Measurements from ENCODE around the gene MYF5.

The MYF5 gene

DNA sequence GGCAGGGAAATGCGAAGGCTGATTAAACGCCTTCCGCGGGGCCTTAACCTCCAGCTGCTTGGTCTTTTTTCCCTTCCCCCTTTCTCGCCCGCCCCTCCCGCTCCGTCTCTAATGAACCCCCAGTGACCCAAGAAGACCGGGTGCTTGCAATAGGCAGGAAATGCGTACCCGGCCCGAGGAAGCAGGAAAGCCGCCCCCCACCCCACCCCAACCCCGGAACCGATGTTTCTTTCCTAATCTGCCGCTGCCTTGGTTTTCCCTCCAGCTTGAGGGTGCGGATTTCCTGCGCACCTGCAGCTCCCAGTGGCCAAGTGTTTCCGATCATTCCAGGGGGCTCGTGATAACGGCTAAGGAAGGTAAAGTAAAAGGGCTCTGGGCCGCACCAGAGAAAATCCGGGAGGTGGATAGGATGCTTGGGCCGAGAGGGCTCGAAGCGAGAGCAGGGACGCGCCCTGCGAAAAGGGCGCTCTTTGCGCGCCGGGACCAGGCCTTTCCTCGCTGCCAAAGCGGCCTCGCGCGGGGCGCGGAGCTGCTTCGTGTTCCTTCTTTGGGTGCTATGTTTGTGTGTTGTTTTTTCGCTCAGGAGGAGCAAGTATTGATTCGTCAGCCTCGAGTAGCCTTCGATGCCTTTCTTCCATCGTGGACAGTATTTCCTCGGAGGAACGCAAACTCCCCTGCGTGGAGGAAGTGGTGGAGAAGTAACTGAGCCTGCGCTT, 8.3 kb upstream of the MYF5 start:
- DNase-seq = no peak

- no peak for DNase-seq
Measured at GRCh38 chr12:80708975-80709328, 7.8 kb upstream of the MYF5 start.

DNA sequence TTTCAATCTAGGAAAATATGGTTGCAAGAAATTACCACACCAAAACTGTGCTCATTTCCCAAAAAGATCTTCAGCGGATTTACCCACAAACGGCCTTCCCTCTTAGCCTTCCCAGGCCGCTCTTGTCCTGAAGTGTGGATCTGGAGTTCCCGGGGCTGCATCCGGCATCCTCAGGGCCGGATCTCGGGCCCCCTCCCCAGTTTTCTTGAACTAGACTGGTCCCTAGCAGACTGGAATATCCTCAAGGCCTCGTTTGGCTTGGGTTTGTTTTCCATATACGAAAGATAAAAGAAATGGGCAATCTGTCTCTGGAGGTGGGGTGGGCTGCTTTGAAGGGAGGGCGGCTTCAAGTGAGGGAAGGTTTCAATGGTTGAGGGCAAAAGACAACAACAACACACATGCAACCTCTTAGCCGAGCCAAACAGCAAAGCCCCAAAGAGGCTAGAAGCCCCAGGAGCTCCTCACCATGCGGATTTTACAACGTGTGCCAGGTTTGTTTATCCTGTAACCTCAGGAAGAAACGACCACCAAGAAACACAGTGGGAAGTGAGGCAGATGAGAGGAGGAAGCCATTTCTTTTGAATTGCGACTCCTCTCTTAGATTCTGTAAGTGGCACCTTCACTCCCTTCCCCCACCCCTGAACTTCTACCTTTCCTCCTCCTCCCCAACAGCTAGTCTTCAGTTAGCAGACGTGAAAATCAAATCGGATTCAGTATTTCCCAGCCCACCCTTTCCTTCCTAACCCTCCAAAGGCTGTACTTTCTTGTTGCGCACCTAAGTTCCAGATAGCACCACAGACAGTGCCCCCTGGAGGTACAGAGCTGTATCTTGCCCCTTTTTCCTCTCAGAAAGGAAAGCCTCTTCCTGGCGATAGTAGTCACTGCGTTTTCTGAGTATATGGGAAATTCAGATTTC, 6.6 kb upstream of the MYF5 start:
- no peak for DNase-seq

DNA sequence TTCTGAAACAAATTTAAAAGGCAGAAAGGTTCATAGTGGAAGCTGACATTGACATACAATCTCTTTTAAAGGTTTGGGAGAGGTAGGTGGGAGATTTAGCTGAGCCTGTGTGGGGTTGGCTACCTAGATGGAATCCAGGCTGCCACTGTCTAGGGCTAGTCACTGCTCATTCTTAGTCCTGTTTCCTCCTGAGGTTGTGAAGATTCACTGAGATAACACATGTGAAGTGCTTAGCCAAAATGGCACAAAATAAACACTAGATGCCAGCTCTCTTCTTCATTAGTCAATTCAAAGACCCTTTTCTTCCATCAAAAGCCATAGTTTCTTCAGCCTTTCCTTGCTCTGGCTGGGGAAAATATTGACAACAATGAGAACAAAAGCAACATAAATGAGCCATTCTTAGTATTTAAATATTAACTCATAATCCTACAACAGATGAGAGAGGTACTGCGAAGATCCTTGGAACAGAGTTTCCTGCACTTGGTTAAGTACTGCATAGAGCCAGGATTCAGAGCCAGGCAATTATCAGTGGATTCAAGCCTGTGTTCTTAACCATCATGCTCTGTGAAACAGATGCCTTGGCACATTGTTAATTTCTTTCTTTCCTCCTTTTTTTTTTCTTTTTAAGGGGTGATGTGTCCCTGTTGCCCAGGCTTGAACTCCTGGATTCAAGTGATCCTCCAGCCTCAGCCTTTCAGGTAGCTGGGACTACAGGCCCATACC, 5.8 kb upstream of the MYF5 start:
- DNase-seq = no peak

DNA sequence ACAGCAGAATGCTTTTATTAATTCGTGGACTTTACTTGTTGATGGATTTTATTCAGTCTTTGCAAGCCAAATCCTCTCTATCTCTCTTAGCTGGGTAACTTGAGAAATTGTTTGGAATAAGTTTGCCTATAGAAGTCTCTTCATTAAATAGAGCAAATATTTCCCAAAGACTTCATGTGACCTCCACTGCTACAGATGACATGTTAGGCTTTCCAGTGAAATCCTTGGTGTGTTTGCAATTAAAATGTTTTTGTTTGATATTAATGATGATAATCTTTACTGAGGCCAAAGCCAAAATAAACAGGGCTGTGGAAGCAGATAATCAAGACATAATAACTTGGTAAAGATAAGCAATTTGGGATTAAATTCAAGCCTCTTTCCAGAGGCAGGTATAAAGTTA, 4.8 kb upstream of the MYF5 start:
- no peak for DNase-seq

DNA sequence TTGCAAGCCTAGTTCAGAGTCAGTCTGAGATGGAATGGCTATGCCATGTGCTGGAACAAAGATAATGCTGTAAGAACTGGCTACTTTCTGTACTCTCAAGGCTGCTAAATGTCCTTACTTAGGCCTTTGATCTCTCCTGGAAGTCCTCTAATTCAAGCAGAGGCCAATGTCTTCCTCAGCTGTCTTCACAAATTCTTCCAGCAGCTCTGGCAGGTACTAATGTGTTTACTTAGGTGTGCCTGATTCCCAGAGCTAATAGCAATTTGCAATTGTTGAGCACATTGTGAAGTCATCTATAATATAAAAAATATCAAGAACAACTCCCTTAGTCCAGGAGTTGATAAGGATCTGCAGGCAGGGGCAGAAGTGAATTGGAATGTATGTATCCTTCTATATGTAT, 3.8 kb upstream of the MYF5 start:
- DNase-seq = no peak

DNA sequence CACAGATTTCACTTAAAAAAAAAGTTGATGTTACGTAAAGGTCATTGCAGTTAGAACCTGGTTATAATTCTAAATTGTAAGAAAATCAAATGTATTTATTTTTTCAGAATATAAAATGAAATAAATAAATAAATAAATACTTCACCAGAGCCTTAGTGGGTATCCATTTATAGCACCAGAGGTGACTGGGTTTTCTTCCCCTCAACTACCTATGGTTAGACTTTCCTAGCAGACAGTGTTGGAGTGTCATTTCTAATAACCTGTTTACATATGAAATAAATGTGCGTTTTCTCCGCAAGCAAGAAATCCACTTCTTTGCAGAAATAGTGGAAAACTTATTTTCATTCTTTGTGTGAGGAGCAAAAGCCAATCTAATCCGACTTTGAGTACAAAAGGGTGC, 3.3 kb upstream of the MYF5 start:
- no peak for DNase-seq

- DNase-seq = no peak
Measured at GRCh38 chr12:80714055-80714454, 2.7 kb upstream of the MYF5 start.

- no peak for DNase-seq
Measured at GRCh38 chr12:80714846-80715245, 1.9 kb upstream of the MYF5 start.

- DNase-seq = no peak
Measured at GRCh38 chr12:80715713-80716249, 931 bp upstream of the MYF5 start.

DNA sequence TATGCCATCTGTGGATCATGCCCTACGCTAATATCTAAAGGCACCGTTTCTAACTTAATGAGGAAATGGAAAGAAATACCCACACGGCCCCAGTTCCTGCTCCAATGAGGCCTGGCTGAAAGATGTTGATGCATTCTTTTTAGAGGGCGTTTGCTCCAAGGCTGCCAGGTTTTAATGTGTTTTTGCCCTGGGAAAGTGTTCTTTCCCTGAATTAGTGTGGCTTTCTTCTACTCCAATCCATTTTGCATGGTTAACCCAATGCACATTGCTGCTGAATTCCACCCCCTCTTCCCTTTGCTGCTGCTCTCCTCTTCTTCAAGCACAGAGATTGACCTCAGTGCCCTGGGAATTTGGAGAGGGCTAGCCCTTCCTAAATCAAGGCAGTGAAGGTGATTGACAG, 1.1 kb downstream of the MYF5 start:
- DNase-seq = no peak

- no peak for DNase-seq
Measured at GRCh38 chr12:80720516-80720915, 3.8 kb downstream of the MYF5 start.

DNA sequence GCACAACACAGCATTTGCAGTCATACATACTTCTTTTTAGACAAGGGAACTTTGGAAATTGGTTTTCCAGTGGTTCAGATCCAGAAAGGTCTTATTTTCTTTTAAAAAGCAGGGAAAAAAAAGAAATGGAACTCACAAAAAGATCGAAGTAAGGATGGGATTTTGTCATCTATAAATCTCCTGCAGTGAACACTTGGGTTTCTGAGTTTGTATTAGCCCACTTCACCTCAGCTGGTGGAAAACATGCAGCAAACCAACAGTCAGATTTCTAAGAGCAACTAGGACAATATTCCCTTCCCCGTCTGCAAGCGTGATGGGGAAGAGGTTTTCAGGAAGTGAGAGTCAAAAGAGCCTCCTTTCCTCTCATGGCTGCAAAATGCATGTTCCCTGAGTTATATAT, 4.6 kb downstream of the MYF5 start:
- no peak for DNase-seq

GRCh38 chr12:80745851-80746505, 29.3 kb downstream of the MYF5 start:
- DNase-seq = no peak

DNA sequence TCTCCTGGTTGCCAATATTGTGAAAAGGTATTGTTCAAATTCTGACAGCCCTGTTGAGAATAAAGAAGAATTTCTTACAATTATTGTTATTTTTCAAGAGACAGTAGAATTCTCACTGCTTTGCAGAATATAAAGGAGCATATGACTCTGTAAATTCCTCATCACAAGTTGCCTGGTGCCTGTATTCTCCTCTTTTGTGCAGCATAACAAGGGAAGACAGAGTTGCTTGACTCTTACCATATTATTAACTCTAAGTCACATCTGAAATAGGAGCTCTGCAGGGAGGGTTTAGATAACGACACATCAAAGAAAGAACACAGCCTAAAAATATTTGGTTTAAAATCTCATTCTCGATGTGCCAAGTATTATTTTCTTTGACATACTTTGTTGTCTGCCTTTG, 31.1 kb downstream of the MYF5 start:
- no peak for DNase-seq

DNA sequence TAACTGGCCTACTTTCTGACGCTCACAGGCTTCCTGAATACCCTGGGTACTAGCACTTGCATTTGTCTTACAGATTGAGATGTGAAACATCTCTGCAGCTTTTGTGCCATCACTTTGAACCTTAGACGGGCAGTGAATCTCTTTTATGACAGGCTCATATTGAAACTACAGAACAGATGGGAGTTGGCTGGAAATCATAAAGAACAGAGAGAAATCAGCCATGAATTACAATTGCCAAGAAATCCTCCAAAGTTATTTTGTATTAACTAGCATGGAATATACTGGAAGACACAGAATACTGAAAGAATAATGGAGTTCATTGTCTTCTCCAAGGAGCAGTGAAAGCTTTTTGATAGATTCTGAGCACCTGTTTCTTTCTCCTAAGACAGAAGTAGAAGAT, 32.7 kb downstream of the MYF5 start:
- DNase-seq = no peak

DNA sequence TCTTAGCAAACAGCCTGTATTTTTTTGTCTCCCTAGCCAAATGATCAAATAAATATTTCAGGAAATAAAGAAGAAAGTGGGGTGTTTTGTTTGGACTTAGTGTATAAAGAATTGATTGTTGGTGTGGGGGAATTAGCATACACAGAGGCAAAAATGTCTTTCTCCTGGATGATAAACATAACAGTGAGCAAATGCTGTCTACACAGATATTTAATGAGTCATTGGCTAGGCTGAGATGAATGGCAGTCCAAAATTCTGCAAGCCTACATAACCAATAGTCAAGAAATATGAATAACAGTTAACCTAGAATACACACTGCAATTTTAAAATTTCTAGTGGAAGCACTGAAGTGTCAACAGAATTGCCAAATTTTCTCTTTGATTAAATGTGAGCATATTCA, 35.8 kb downstream of the MYF5 start:
- DNase-seq = no peak

- DNase-seq = no peak
Measured at GRCh38 chr12:80754274-80754673, 37.6 kb downstream of the MYF5 start.

GRCh38 chr12:80756875-80757274, 40.2 kb downstream of the MYF5 start:
- DNase-seq = no peak

DNA sequence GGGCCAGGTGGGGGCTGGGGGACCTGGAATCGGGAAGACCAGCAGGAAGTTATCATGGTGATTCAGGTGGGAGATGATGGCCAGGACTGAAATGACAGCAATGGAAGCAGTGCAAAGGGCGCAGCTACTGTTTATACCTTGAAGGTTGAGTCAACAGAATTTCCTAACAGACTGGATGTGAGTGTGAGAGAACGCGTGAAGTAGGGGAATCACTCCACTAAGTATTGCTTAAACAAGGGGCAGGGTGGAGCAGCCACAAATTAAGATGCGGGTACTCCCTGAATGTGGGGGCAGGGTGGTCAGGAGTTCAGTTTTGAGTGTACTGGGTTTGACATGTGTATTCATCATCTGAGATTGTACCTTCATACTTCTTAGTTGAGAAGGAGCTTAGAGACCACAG, 45.1 kb downstream of the MYF5 start:
- no peak for DNase-seq

- DNase-seq = no peak
Measured at GRCh38 chr12:80763874-80764273, 47.2 kb downstream of the MYF5 start.

DNA sequence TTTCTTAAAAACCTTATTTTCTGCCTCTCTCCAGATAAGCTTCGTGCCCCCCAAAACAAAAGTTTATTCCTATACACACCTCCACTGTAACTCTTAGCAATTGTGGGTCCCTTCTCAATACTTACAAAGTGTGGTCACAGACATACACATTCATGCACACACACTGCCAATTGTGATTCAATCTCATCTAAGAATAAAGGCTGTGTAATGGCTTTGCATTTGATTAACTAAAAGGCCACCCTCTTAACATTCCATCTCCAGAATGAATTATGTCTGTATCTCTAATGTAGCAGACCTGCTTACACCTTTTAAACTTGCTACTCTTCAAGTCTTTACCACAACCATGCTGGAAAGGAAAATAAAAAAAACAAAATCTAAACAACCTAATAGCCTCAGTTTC, 49.5 kb downstream of the MYF5 start:
- no peak for DNase-seq

DNA sequence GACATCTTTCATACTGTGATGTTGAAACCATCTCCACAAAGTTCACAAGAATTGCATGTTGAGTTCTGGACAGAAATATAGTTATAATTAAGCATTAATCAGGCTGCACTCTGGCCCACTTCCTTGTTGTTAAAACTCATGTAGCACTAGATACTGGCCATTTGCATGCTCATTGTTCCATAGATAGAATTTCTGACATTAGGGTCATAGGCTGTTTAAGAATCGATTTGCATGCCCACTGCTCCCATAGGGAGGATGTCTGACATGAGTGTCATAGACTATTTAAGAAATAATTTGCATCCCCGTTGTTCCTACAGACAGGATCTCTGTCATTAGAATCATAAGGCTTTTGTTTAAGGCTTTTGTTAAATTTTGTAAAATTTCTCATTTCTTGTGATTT, 50.2 kb downstream of the MYF5 start:
- no peak for DNase-seq

Measured in CD4-positive, alpha-beta T cell treated with Interferon gamma for 1 hour (primary cell).